CD14-positive monocyte (primary cell): Measurements from ENCODE around the gene YOD1. TPM values are rescaled to one million over a fixed set of nuclear protein-coding genes. Genes with fewer than 3 reads are reported as not detected.

Source experiments
- DNase-seq, 3 donors: peaks; one replicate each; pipeline ENCODE4 v3.0.0-alpha.2; 2011 to 2022
- H2AFZ ChIP-seq: 2 replicates; pipeline ENCODE4 v1.6.0; 2012; ENCODE audit warnings: mild to moderate bottlenecking, low read depth, low read length, inconsistent platforms; ENCODE audit not compliant: insufficient read depth, poor library complexity, severe bottlenecking
- H3K27ac ChIP-seq, 2 donors: 1 replicate in 1 of 2; 2 replicates in 1 of 2; pipeline ENCODE4 v1.5.1; 2012 to 2013; ENCODE audit warnings: low read length in 2 of 2, control low read depth in 1 of 2, inconsistent platforms in 1 of 2, low read depth in 1 of 2, mild to moderate bottlenecking in 1 of 2
- H3K27me3 ChIP-seq, 2 donors: one replicate each; pipeline versions ENCODE4 v1.6.0 to v1.6.1; 2011 to 2013; ENCODE audit warnings: low read length in 2 of 2; ENCODE audit not compliant: control insufficient read depth in 2 of 2, insufficient read depth in 2 of 2
- H3K36me3 ChIP-seq, 2 donors: replicated peaks in 1 of 2; 1 replicate in 1 of 2; 2 replicates in 1 of 2; pipeline versions ENCODE4 v1.5.1 to v1.6.1; 2012 to 2013; ENCODE audit warnings: low read length in 2 of 2, control low read depth in 1 of 2, inconsistent platforms in 1 of 2, mild to moderate bottlenecking in 1 of 2; ENCODE audit not compliant: insufficient read depth in 2 of 2, control insufficient read depth in 1 of 2
- H3K4me1 ChIP-seq, 2 donors: 1 replicate in 1 of 2; 2 replicates in 1 of 2; pipeline versions ENCODE4 v1.5.1 to v1.6.1; 2012 to 2013; ENCODE audit warnings: low read length in 2 of 2, control low read depth in 1 of 2, inconsistent platforms in 1 of 2, mild to moderate bottlenecking in 1 of 2, moderate library complexity in 1 of 2; ENCODE audit not compliant: insufficient read depth in 2 of 2, control insufficient read depth in 1 of 2
- H3K4me2 ChIP-seq: replicated peaks from 2 replicates; pipeline ENCODE3; 2012; ENCODE audit warnings: low read length, moderate library complexity, mild to moderate bottlenecking; ENCODE audit not compliant: poor library complexity, severe bottlenecking; ENCODE audit errors: extremely low read depth
- H3K4me3 ChIP-seq, 3 experiments: fragments of 200-600 bp in 1 of 3; sonication (generic) in 1 of 3; replicated peaks in 1 of 3; 1 replicate in 2 of 3; 2 replicates in 1 of 3; pipeline ENCODE4 v1.5.1; 2011 to 2013; ENCODE audit warnings: low read length in 3 of 3, mild to moderate bottlenecking in 3 of 3, control low read depth in 2 of 3, low read depth in 2 of 3, inconsistent platforms in 1 of 3, moderate library complexity in 1 of 3
- H3K79me2 ChIP-seq: 2 replicates; pipeline ENCODE4 v1.6.0; 2012; ENCODE audit warnings: mild to moderate bottlenecking, control low read depth, inconsistent platforms, low read length, moderate library complexity; ENCODE audit not compliant: insufficient read depth
- H3K9ac ChIP-seq: 2 replicates; pipeline ENCODE4 v1.6.0; 2017; ENCODE audit warnings: low read length, mild to moderate bottlenecking; ENCODE audit not compliant: insufficient read depth, poor library complexity, severe bottlenecking
- H3K9me3 ChIP-seq, 2 donors: replicated peaks in 1 of 2; 1 replicate in 1 of 2; 2 replicates in 1 of 2; pipeline versions ENCODE4 v1.5.1 to v1.6.1; 2012 to 2013; ENCODE audit warnings: low read length in 2 of 2, control low read depth in 1 of 2; ENCODE audit not compliant: control insufficient read depth in 1 of 2, insufficient read depth in 1 of 2
- H4K20me1 ChIP-seq: 2 replicates; pipeline ENCODE4 v1.6.0; 2012; ENCODE audit warnings: mild to moderate bottlenecking, low read length, control low read depth, moderate library complexity; ENCODE audit not compliant: insufficient read depth
- H3K27ac Mint-ChIP-seq, 7 donors: one replicate each; pipeline ENCODE4 v1.8.0; 2020; ENCODE audit warnings: mild to moderate bottlenecking in 7 of 7, mixed read lengths in 7 of 7, moderate library complexity in 6 of 7, inconsistent platforms in 2 of 7
- H3K27me3 Mint-ChIP-seq, 3 donors: one replicate each; pipeline ENCODE4 v1.8.0; 2021 to 2022; ENCODE audit warnings: low read depth in 3 of 3, mild to moderate bottlenecking in 3 of 3, mixed read lengths in 3 of 3, moderate library complexity in 3 of 3, inconsistent platforms in 1 of 3
- H3K36me3 Mint-ChIP-seq, 2 donors: one replicate each; pipeline ENCODE4 v1.8.0; 2020; ENCODE audit warnings: mixed read lengths in 2 of 2, inconsistent platforms in 1 of 2, mild to moderate bottlenecking in 1 of 2
- H3K4me1 Mint-ChIP-seq: one replicate; pipeline ENCODE4 v1.8.0; 2020; ENCODE audit warnings: mild to moderate bottlenecking, mixed read lengths
- H3K4me3 Mint-ChIP-seq, 2 donors: one replicate each; pipeline ENCODE4 v1.8.0; 2020; ENCODE audit warnings: mild to moderate bottlenecking in 2 of 2, mixed read lengths in 2 of 2, moderate library complexity in 1 of 2
- H3K9me3 Mint-ChIP-seq, 7 donors: one replicate each; pipeline ENCODE4 v1.8.0; 2020 to 2022; ENCODE audit warnings: mixed read lengths in 7 of 7, mild to moderate bottlenecking in 6 of 7, moderate library complexity in 6 of 7, inconsistent platforms in 2 of 7
- WGBS: methylation state at CpG from one replicate; pipeline ENCODE4 v1.1.5; 2013; ENCODE audit warnings: missing lambda C conversion rate; ENCODE audit not compliant: insufficient coverage; 5-methylcytosine and 5-hydroxymethylcytosine counted together
- intact Hi-C, 2 donors: fragments of 100-400 bp; cut with micrococcal nuclease; formaldehyde crosslinking; loops; one replicate each; pipeline versions ENCODE4 v1.15.0 to v1.15.1; 2023
- polyA plus RNA-seq, 3 donors: library from polyadenylated mRNA; depleted of rRNA in 1 of 3; unstranded in 2 of 3; stranded (reverse) in 1 of 3; fragments of 300-500 nt in 2 of 3; fragments of >200 nt in 1 of 3; fragmentation: Illumina TruSeq in 2 of 3; gene quantifications; 1 replicate in 2 of 3; 2 replicates in 1 of 3; pipeline ENCODE4 v1.2.3, GENCODE V29; 2012 to 2021
- TF ChIP-seq, protein P1 (sequence below): fragments of 200-600 bp; IDR thresholded peaks from one replicate; pipeline ENCODE4 v1.8.0; 2022; ENCODE audit warnings: antibody characterized with exemption, mild to moderate bottlenecking

YOD1 gene
- polyA plus RNA-seq, 3 donors: 1.6 to 8.2 (median 1.7) TPM

- no peak overlapping the region for H3K4me3 ChIP-seq
- no peaks in the 10 kb centered on the region for H3K79me2 ChIP-seq
- intact Hi-C loops: no loop called here
- H3K4me1 ChIP-seq: peaks cover 11 to 33% of the 10 kb centered on the region in 2 donors
- H3K4me2 ChIP-seq: no peak overlapping the region
- no peaks in the 10 kb centered on the region for H3K27me3 ChIP-seq
- peaks cover 44 to 62% of the 10 kb centered on the region in 2 donors for H3K36me3 ChIP-seq
- H3K27ac ChIP-seq: no peak overlapping the region
- H3K27me3 Mint-ChIP-seq: peaks cover 0 to 3% (median 0%) of the 10 kb centered on the region in 3 donors
- no peak overlapping the region for H3K9ac ChIP-seq
- TF ChIP-seq, protein P1, sequence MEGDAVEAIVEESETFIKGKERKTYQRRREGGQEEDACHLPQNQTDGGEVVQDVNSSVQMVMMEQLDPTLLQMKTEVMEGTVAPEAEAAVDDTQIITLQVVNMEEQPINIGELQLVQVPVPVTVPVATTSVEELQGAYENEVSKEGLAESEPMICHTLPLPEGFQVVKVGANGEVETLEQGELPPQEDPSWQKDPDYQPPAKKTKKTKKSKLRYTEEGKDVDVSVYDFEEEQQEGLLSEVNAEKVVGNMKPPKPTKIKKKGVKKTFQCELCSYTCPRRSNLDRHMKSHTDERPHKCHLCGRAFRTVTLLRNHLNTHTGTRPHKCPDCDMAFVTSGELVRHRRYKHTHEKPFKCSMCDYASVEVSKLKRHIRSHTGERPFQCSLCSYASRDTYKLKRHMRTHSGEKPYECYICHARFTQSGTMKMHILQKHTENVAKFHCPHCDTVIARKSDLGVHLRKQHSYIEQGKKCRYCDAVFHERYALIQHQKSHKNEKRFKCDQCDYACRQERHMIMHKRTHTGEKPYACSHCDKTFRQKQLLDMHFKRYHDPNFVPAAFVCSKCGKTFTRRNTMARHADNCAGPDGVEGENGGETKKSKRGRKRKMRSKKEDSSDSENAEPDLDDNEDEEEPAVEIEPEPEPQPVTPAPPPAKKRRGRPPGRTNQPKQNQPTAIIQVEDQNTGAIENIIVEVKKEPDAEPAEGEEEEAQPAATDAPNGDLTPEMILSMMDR: no peak
- no peak overlapping the region for H3K4me3 Mint-ChIP-seq
- H3K9me3 ChIP-seq: no peaks in the 10 kb centered on the region
- H3K27ac Mint-ChIP-seq: peak overlapping the region in 1 of 7 donors; percentile 38
- no peaks in the 10 kb centered on the region for H4K20me1 ChIP-seq
- no CpG with 5 or more reads among the region's 3 CpGs for WGBS
- no peak overlapping the region for H2AFZ ChIP-seq
- H3K9me3 Mint-ChIP-seq: peaks cover 0 to 2% (median 0%) of the 10 kb centered on the region in 7 donors
- DNase-seq: no peak
- H3K4me1 Mint-ChIP-seq: peaks cover 26% of the 10 kb centered on the region
- peaks cover 69 to 84% of the 10 kb centered on the region in 2 donors for H3K36me3 Mint-ChIP-seq
Observed at GRCh38 chr1:207067185-207067584, 16.2 kb upstream of the YOD1 start.

GRCh38 chr1:207064561-207064960 is 13.6 kb upstream of the YOD1 start:
- intact Hi-C loops: no loop called here
- Histone ChIP-seq H3K4me3 (no peak overlapping the region), H3K79me2 (no peaks in the 10 kb centered on the region), H3K9ac (no peak overlapping the region), H3K4me2 (no peak overlapping the region), H2AFZ (no peak overlapping the region), H3K27me3 (no peaks in the 10 kb centered on the region), H3K9me3 (no peaks in the 10 kb centered on the region), H3K4me1 (peaks cover 4 to 13% of the 10 kb centered on the region in 2 donors), H4K20me1 (no peaks in the 10 kb centered on the region), H3K36me3 (peaks cover 49 to 74% of the 10 kb centered on the region in 2 donors), H3K27ac (no peak overlapping the region)
- peak overlapping the region in 1 of 7 donors; percentile 47 for H3K27ac Mint-ChIP-seq
- H3K4me3 Mint-ChIP-seq: no peak overlapping the region
- H3K9me3 Mint-ChIP-seq: peaks cover 0 to 2% (median 0%) of the 10 kb centered on the region in 7 donors
- no peak for DNase-seq
- H3K4me1 Mint-ChIP-seq: peaks cover 13% of the 10 kb centered on the region
- peaks cover 71 to 85% of the 10 kb centered on the region in 2 donors for H3K36me3 Mint-ChIP-seq
- 100% methylated on average over 4 of the region's 8 CpGs for WGBS
- TF ChIP-seq, protein P1: no peak
- H3K27me3 Mint-ChIP-seq: peaks cover 0 to 3% (median 0%) of the 10 kb centered on the region in 3 donors
